D721Med (cell line): Measurements from ENCODE around the gene IQSEC3.

Experiments
- DNase-seq: peaks from one replicate; pipeline ENCODE4 v3.0.0; 2011; ENCODE audit warnings: low spot score; ENCODE audit not compliant: insufficient read length
- FAIRE-seq: peaks from 2 replicates; lab custom pipeline; 2011; peaks lifted over from hg19 to GRCh38; lab: Jason Lieb, UNC
- CTCF ChIP-seq: IDR thresholded peaks from 2 replicates; pipeline ENCODE4 v1.5.1; 2012; ENCODE audit warnings: mild to moderate bottlenecking, control low read depth; ENCODE audit not compliant: insufficient read depth; ENCODE audit errors: missing control alignments

Gene IQSEC3

GRCh38 chr12:172732-173161 lies 106.2 kb downstream of the IQSEC3 start:
- no peak for FAIRE-seq
- DNase-seq = no peak
- TF ChIP-seq CTCF = no peak

- DNase-seq (no peak), FAIRE-seq (no peak)
- TF ChIP-seq CTCF = no peak
Measured at GRCh38 chr12:174124-174523, 107.6 kb downstream of the IQSEC3 start.

- no peak for FAIRE-seq
- no peak for DNase-seq
- TF ChIP-seq CTCF = no peak
Measured at GRCh38 chr12:174596-174995, 108.0 kb downstream of the IQSEC3 start.

GRCh38 chr12:175250-175649 lies 108.7 kb downstream of the IQSEC3 start:
- TF ChIP-seq CTCF = no peak
- FAIRE-seq = no peak
- DNase-seq = no peak

GRCh38 chr12:175759-176158 lies 109.2 kb downstream of the IQSEC3 start:
- no peak for FAIRE-seq
- no peak for TF ChIP-seq CTCF
- no peak for DNase-seq

GRCh38 chr12:176321-177181 lies 110.0 kb downstream of the IQSEC3 start:
- TF ChIP-seq CTCF = no peak
- no peak for DNase-seq
- FAIRE-seq = no peak

- FAIRE-seq (no peak), DNase-seq (no peak)
- TF ChIP-seq CTCF = no peak
Measured at GRCh38 chr12:177336-177979, 110.9 kb downstream of the IQSEC3 start.
